NCI-H526 (cell line): ENCODE data around the gene STARD10.
A peak's percentile ranks its signal among the peaks of the same experiment; 100 is the strongest.
"Not testable (repeated sequence)": the region's sequence is repeated elsewhere in the genome, so short reads cannot be mapped to it uniquely, and the experiment has no call there.

Source experiments
- DNase-seq, 2 experiments: peaks; one replicate each; lab custom pipeline; 2025; lab: John Stamatoyannopoulos, UW

The STARD10 gene

DNA sequence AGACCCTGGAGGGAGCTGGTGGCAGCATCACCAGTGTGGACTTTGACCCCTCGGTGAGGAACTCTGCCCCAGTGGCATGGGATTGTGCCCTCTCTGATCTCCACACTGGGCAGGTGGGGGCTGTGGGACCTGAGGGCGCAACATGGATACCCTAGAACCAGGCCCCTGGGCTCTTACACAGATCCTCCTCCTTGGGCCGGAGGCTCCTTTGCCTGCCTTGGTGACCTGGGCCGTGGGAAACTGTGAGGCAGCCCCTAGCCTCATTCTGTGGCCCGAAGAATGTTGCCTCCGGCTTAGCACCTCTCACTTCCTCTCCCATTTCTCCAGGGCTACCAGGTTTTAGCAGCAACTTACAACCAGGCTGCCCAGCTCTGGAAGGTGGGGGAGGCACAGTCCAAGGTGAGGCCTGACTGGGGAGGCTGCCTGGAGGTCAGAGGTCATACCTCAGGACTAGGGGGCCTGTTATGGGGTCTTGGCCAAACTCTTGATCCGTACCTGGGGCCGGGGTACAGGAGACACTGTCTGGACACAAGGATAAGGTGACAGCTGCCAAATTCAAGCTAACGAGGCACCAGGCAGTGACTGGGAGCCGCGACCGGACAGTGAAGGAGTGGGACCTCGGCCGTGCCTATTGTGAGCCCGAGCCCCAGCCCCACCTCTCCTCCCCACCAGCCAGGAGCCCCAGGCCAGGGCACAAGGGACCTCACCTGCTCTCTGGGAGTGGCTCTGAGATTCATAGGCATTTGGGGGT is 32.5 kb upstream of the STARD10 start:
- no peak for DNase-seq

DNA sequence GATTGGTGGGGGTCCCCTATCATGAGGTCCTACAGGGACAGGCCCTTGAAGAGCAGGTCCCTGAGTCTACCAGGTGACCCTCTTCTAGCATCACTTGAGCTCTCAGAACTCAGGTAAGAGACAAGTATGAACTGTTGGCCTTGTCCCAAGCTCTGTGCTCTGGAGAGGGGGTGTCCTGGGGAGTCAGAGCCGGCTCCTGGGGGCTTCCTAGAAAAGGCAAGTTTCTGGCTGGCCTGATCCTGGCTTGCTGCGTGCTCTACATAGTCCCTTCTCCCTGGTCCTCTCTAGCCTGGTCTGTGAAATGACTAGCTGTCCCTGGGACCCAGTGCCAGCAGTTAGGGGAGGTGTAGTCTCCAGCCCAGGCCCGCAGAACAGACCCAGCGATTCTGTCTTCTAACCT is 31.8 kb upstream of the STARD10 start:
- no peak for DNase-seq

DNA sequence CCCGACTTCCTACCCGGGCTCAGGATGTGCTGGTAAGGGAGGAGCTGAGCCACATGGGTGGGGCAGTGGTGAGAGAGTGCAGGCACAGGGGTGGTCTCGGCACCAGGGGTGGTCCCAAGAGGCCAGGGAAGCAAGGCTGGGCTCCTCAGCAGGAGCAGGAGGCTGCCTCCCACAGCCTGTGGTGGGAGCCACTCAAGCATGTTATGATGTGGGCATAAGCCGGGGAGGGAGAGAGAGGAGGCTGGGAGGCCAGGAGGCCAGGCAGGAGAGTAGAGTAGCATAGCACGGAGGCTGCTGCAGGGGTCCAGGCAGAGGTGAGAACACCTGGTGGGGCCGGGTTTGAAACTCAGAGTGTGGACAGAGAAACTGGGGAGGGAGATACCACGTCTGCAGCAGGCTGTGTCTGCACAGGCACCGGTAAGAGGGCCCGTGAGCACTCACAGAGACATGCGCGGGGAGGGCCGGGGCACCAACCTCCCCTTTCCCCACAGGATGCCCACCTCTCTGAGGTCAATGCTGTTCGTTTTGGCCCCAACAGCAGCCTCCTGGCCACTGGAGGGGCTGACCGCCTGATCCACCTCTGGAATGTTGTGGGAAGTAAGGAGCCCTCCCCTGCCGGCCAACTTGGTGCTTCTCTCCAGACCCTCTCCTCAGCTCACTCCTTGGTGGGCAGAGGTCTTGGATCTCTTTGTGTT is 31.1 kb upstream of the STARD10 start:
- no peak for DNase-seq

DNA sequence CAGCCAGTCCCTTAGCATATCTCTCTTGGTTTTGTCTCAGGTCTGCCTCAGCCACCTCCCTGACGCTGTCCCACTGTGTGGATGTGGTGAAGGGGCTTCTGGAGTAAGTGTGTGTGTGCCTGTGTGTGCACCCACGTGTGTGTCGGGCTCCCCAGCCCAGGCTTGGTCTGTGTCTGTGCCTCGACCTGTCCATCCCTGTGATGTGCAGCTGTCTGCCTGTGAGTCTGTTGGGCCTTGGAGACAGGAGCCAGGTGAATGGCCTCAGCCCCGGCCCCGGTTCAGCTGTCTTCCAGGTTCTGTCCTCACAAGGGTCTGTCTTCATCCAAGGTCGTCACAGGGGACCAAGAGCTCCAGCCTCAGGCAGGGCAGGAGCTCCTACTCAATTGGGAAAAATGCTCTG is 30.2 kb upstream of the STARD10 start:
- DNase-seq: no peak

- DNase-seq: no peak
Observed at GRCh38 chr11:72823105-72823804, 29.4 kb upstream of the STARD10 start.

DNA sequence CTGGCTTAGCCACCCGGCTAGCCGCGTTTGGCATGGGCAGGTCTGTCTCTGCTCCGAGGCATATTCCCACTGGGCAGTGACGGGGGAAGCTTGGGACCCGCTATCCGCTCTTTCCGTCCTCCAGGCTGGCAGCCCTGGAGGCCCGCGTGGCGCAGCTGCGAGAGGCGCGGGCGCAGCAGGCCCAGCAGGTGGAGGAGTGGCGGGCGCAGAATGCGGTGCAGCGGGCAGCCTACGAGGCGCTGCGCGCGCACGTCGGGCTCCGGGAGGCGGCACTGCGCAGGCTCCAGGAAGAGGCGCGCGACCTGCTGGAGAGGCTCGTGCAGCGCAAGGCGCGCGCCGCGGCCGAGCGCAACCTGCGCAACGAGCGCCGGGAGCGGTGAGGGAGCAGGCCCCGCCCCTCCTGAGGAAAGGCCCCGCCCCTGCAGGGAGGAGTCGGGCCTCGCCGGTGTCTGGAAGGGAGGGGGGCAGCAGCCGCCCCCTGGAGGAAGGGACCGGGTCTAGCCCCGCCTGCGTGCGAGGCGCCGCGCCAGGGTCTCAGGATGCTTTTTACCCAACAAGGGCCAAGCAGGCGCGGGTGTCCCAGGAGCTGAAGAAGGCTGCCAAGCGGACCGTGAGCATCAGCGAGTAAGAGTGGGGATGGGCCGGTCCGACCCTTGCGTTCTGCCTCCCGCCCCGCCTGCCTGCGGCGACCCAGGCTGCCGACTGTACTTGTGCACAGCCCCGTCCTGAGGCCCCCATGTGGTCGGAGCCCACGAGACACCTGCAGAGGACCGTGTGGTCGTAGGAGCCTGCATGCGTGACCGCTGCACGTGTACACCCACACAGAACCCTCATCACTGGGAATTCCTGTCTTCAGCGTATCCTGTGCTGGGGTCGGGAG is 28.3 kb upstream of the STARD10 start:
- peak; percentile 90 to 98 for DNase-seq

GRCh38 chr11:72821221-72821919 is 27.5 kb upstream of the STARD10 start:
- peak in 1 of 2 experiments; percentile 84 for DNase-seq

- no peak for DNase-seq
Observed at GRCh38 chr11:72820439-72821139, 26.7 kb upstream of the STARD10 start.

GRCh38 chr11:72818971-72819370 is 25.1 kb upstream of the STARD10 start:
- no peak for DNase-seq

- DNase-seq: no peak
Observed at GRCh38 chr11:72817966-72818365, 24.1 kb upstream of the STARD10 start.

- no peak for DNase-seq
Observed at GRCh38 chr11:72816404-72816990, 22.6 kb upstream of the STARD10 start.

DNA sequence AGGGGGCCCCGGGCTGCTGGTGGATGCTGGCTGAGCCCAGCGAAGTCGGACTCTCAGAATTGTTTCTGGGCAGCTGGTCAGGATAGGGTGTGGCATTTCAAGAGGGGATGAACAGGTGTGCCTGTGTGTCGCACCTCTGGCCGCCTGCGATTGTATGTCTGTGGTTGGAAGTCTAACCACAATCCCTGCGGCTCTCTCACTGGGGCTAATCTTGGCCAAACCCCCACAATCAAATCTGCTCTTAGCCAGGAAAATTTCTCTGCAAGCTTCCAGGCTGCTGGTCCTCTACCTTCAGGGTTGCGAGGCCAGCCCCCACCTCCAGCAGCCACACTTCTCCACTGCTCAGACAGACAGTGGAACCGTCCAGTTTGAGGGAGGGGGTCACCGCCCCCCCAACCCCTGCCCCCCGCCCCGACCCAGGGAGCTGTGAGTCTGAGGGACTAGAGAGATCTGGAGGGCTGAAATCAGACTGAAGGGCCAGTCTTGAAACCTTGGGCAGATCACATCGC is 21.3 kb upstream of the STARD10 start:
- DNase-seq: peak in 1 of 2 experiments; percentile 85

DNA sequence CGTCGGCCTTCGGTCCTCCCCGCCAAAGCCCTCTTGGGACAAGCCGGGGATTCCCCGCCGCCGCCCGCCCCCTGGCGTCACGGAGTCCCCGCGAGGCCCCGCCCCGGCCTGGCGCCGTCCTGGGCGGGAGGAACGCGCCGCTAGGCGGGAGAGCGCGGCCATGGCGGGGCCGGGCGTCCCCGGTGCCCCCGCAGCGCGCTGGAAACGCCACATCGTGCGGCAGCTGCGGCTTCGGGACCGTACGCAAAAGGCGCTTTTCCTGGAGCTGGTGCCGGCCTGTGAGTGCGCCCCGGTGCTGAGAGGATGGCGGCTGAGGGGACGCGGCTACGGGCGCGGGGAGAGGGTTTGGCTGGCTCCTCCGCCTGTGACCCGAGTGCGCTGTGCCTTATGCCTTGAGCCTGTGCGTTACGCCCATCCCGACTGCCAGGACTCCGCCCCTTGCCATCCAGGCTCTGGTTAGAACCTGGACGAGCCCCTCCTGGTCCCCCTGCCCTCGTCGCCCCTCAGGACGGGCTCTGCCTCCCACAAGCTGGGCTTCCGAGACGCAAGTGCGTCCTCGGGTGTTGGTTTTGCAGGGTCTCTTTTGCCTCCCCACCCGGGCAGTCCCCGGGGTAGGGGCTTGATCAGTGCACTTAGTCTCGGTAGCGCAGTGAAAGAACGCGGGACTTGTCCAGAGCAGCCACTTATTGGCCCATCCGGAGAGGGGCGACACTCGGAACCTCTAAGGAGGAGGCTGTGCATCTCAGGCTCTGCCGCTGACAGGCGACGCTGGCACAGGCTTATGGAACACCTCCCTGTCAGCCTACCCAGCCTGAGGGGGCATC is 20.7 kb upstream of the STARD10 start, which contains the start of gene ATG16L2:
Gene ATG16L2 (plus strand): TSS at position 126 of the 824 bp plus-strand sequence. CDS start 35 bp downstream, at position 161.
- DNase-seq: peak; percentile 82 to 96

DNA sequence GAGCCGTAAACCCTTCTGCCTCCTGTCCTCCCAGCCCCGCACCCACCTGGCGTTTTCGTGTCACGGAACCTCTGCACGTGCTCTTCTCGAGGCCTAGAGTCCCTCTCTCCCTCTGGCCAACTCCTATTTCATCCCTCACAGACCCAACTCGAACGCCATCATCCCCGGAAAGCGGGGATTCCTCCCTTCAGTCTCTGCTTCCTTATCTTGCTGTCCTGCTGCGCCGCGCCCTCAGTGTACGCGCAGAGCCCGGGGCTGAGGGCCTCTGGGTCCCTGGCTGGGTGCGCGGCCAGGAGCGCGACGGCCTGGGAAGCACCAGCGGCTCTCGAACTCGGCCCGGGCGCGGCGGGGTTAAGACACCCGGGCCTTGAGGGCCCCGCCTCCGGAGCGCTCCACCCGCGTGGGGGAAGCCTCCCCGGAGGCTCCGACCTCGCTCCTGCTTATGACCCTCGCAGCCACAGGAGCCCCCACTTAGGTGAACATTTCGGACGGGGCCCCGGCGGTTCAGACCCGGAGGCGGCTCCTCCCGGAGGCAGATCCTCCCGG is 20.0 kb upstream of the STARD10 start:
- DNase-seq: peak; percentile 82 to 96

GRCh38 chr11:72812967-72813739 is 19.3 kb upstream of the STARD10 start:
- peak; percentile 80 to 87 for DNase-seq

GRCh38 chr11:72812604-72812966 is 18.7 kb upstream of the STARD10 start:
- peak; percentile 83 to 84 for DNase-seq

DNA sequence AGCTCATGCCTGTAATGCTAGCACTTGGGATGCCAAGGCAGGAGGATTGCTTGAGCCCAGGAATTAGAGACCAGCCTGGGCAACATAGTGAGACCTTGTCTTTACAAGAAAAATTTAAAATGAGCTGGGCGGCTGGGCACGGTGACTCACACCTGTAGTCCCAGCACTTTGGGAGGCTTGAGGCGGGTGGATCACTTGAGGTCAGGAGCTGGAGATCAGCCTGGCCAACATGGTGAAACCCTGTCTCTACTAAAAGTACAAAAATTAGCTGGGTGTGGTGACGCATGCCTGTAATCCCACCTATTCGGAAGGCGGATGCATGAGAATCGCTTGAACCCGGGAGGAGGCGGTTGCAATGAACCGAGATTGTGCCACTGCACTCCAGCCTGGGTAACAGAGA is 17.8 kb upstream of the STARD10 start:
- not testable (repeated sequence) for DNase-seq

- no peak for DNase-seq
Observed at GRCh38 chr11:72808331-72808798, 14.5 kb upstream of the STARD10 start.
